HCT116 (cell line): ENCODE data around the gene HOXC6. TPM values are rescaled to one million over a fixed set of nuclear protein-coding genes. Genes with fewer than 3 reads are reported as not detected.

Experiments used
- ATAC-seq: fragments of 200-7000 bp; cut with Tn5 transposase; 2 replicates; pipeline ENCODE4 v1.9.1; 2020; ENCODE audit warnings: mild to moderate bottlenecking, moderate library complexity
- BruUV-seq: library from RNA; stranded (reverse); fragments of 400-500 nt; replicated peaks from 2 replicates; lab custom pipeline; 2021; lab: Mats Ljungman, UMichigan
- CTCF ChIA-PET: fragments of 300-600 bp; sonication (Branson Sonifier 250); formaldehyde crosslinking; loops from one replicate; lab custom pipeline; 2021; ENCODE audit warnings: antibody characterized with exemption; lab: Charles Lee
- POLR2A ChIA-PET: fragments of 300-600, 350-600 bp; sonication (Branson Sonifier 250); formaldehyde crosslinking; loops from one replicate; lab custom pipeline; 2021; ENCODE audit warnings: antibody characterized with exemption; lab: Charles Lee
- RAD21 ChIA-PET, 2 experiments: fragments of 300-600 bp; sonication (Branson Sonifier 250); formaldehyde crosslinking; loops; one replicate each; lab custom pipeline; 2023; ENCODE audit warnings: low total read pairs in 2 of 2; ENCODE audit not compliant: uncharacterized antibody in 2 of 2, unreplicated experiment in 2 of 2, low non-redundant PET in 1 of 2; lab: Charles Lee
- DNase-seq: peaks from one replicate; pipeline ENCODE4 v3.0.0-alpha.2; 2010; ENCODE audit warnings: low read depth, low spot score
- H2AFZ ChIP-seq: fragments of 200-600 bp; shearing (Covaris generic), sonication (generic); 2 replicates; pipeline ENCODE4 v1.6.1; 2017; ENCODE audit warnings: low read depth, mixed run types, mixed read lengths, antibody characterized with exemption, low read length; ENCODE audit not compliant: poor library complexity, severe bottlenecking
- H3K27ac ChIP-seq: 2 replicates; pipeline ENCODE4 v1.5.1; 2012; ENCODE audit warnings: low read depth, low read length
- H3K27me3 ChIP-seq: fragments of 200-600 bp; sonication (generic); 2 replicates; pipeline ENCODE4 v1.6.1; 2016; ENCODE audit warnings: mixed run types, low read length, mixed read lengths; ENCODE audit not compliant: insufficient read depth
- H3K36me3 ChIP-seq, 2 experiments: fragments of 200-500 bp in 1 of 2; fragments of 200-600 bp in 1 of 2; sonication (Bioruptor generic) in 1 of 2; sonication (generic) in 1 of 2; 2 replicates each; pipeline versions ENCODE4 v1.5.1 to v1.6.1; 2014 to 2016; ENCODE audit warnings: low read length in 2 of 2, inconsistent platforms in 1 of 2, mixed read lengths in 1 of 2, mixed run types in 1 of 2; ENCODE audit not compliant: insufficient read depth in 2 of 2, control insufficient read depth in 1 of 2
- H3K4me1 ChIP-seq, 2 experiments: fragments of 200-600 bp in 1 of 2; sonication (generic) in 1 of 2; 2 replicates each; pipeline versions ENCODE4 v1.5.1 to v1.6.1; 2012 to 2017; ENCODE audit warnings: low read length in 2 of 2, inconsistent platforms in 1 of 2, mild to moderate bottlenecking in 1 of 2, mixed read lengths in 1 of 2, mixed run types in 1 of 2, moderate library complexity in 1 of 2; ENCODE audit not compliant: insufficient read depth in 2 of 2, control insufficient read depth in 1 of 2
- H3K4me2 ChIP-seq: fragments of 200-600 bp; sonication (generic); 2 replicates; pipeline ENCODE4 v1.6.1; 2017; ENCODE audit warnings: mixed run types, low read length, mixed read lengths
- H3K4me3 ChIP-seq, 2 experiments: fragments of 200-600 bp in 1 of 2; sonication (generic) in 1 of 2; replicated peaks in 1 of 2; 2 replicates each; pipeline ENCODE4 v1.5.1; 2011 to 2016; ENCODE audit warnings: low read length in 2 of 2, control low read depth in 1 of 2, low read depth in 1 of 2, mild to moderate bottlenecking in 1 of 2, mixed read lengths in 1 of 2, mixed run types in 1 of 2
- H3K79me2 ChIP-seq: fragments of 200-600 bp; sonication (generic); 2 replicates; pipeline ENCODE4 v1.6.1; 2017; ENCODE audit warnings: mild to moderate bottlenecking, mixed run types, low read length, moderate library complexity, mixed read lengths; ENCODE audit not compliant: insufficient read depth
- H3K9ac ChIP-seq: fragments of 200-600 bp; sonication (generic); 2 replicates; pipeline ENCODE4 v1.6.1; 2016; ENCODE audit warnings: low read length, mixed read lengths
- H3K9me2 ChIP-seq: fragments of 200-600 bp; sonication (generic), shearing (Covaris generic); 2 replicates; pipeline ENCODE4 v1.6.1; 2017; ENCODE audit warnings: mixed run types, mild to moderate bottlenecking, moderate library complexity; ENCODE audit not compliant: insufficient read depth
- H3K9me3 ChIP-seq, 2 experiments: fragments of 200-500 bp in 1 of 2; fragments of 200-600 bp in 1 of 2; sonication (Bioruptor generic) in 1 of 2; sonication (generic) in 1 of 2; 2 replicates each; pipeline ENCODE4 v1.6.1; 2014 to 2017; ENCODE audit warnings: low read length in 2 of 2, mixed read lengths in 2 of 2, inconsistent platforms in 1 of 2, low read depth in 1 of 2, mild to moderate bottlenecking in 1 of 2, mixed run types in 1 of 2, moderate library complexity in 1 of 2; ENCODE audit not compliant: control insufficient read depth in 1 of 2, insufficient read depth in 1 of 2
- H4K20me1 ChIP-seq: fragments of 200-600 bp; sonication (generic), shearing (Covaris generic); 2 replicates; pipeline ENCODE4 v1.6.1; 2017; ENCODE audit warnings: mixed run types, mild to moderate bottlenecking, moderate library complexity; ENCODE audit not compliant: insufficient read depth
- CBX3 ChIP-seq: IDR thresholded peaks from 2 replicates; pipeline ENCODE4 v1.6.1; 2012; ENCODE audit warnings: low read depth
- CEBPB ChIP-seq: IDR thresholded peaks from 2 replicates; pipeline ENCODE4 v1.6.1; 2012; ENCODE audit warnings: low read depth
- EGR1 ChIP-seq: IDR thresholded peaks from 2 replicates; pipeline ENCODE4 v1.6.1; 2012; ENCODE audit warnings: low read depth
- JUND ChIP-seq: IDR thresholded peaks from 2 replicates; pipeline ENCODE4 v1.6.1; 2012
- POLR2AphosphoS5 ChIP-seq: IDR thresholded peaks from 2 replicates; pipeline ENCODE4 v1.6.1; 2011; ENCODE audit warnings: mild to moderate bottlenecking, low read depth, low read length, moderate library complexity
- SIN3A ChIP-seq: IDR thresholded peaks from 2 replicates; pipeline ENCODE4 v1.6.1; 2012; ENCODE audit warnings: low read depth
- SRF ChIP-seq: IDR thresholded peaks from 2 replicates; pipeline ENCODE4 v1.6.1; 2012; ENCODE audit warnings: low read depth
- ZBTB33 ChIP-seq: IDR thresholded peaks from 2 replicates; pipeline ENCODE4 v1.6.1; 2011; ENCODE audit warnings: mild to moderate bottlenecking, low read length, moderate library complexity; ENCODE audit not compliant: insufficient replicate concordance; ENCODE audit errors: extremely low read depth
- ZFX ChIP-seq: fragments of 450-650 bp; IDR thresholded peaks from 2 replicates; pipeline ENCODE4 v1.6.1; 2017
- ZNF274 ChIP-seq: fragments of 200-500 bp; sonication (Bioruptor generic); IDR thresholded peaks from 2 replicates; pipeline ENCODE4 v1.6.1; 2014; ENCODE audit warnings: mild to moderate bottlenecking, low read depth, low read length, inconsistent platforms
- intact Hi-C: fragments of 100-400 bp; cut with micrococcal nuclease; formaldehyde crosslinking; loops from 2 replicates; pipeline ENCODE4 v1.10.0; 2022
- total RNA-seq: library from RNA; stranded (reverse); gene quantifications from one replicate; pipeline ENCODE4 v1.2.1, GENCODE V29; 2021; ENCODE audit not compliant: unreplicated experiment

Gene HOXC6
- total RNA-seq, 1 experiment from 2014 or later = 3.1 TPM

GRCh38 chr12:53994009-53994263, 34.3 kb upstream of the HOXC6 start:
- H3K9me3 ChIP-seq = no peaks in the 10 kb centered on the region
- POLR2A ChIA-PET = no interaction called here
- CTCF ChIA-PET = interaction anchor here (1.3 to 2.1 kb wide), 3 partner anchors 9 to 214 kb away, joined by 3 to 15 read pairs (median 3); partner anchors contain the start of gene HOXC10
- H3K9me2 ChIP-seq = no peaks in the 10 kb centered on the region
- peak overlapping the region; percentile 94 for H3K4me2 ChIP-seq
- H3K79me2 ChIP-seq = peaks cover 35% of the 10 kb centered on the region
- no peaks in the 10 kb centered on the region for H4K20me1 ChIP-seq
- peak overlapping the region; percentile 81; the same call in 1 of the 2 replicates for H3K27ac ChIP-seq
- BruUV-seq = no TSS peak
- no peak overlapping the region for H2AFZ ChIP-seq
- TF ChIP-seq JUND = no peak
- no peak for TF ChIP-seq SIN3A
- no peak for TF ChIP-seq EGR1
- no peak for TF ChIP-seq CEBPB
- TF ChIP-seq, all 23 proteins: peak for 0
- no peaks in the 10 kb centered on the region for H3K36me3 ChIP-seq
- RAD21 ChIA-PET = interaction anchor here in 1 of 2 experiments (0.6 kb wide), 1 partner anchor 83 kb away, joined by 3 read pairs; no protein-coding TSS in a partner anchor
- DNase-seq (no peak), ATAC-seq (no peak)
- peaks cover 20 to 39% of the 10 kb centered on the region in 2 experiments for H3K4me1 ChIP-seq
- peak overlapping the region; percentile 97 for H3K9ac ChIP-seq
- H3K27me3 ChIP-seq = no peaks in the 10 kb centered on the region
- H3K4me3 ChIP-seq = peak overlapping the region; percentile 78 to 85; a peak in 3 of 4 replicates
- intact Hi-C loops = no loop called here

GRCh38 chr12:53994264-53995001, 33.8 kb upstream of the HOXC6 start:
- intact Hi-C loops = no loop called here
- ChIA-PET CTCF (interaction anchor here (0.9 to 2.1 kb wide), 3 partner anchors 9 to 197 kb away, joined by 3 to 15 read pairs (median 3); partner anchors contain the start of genes HOXC10 and HOXC5), POLR2A (interaction anchor here (0.6 to 1.1 kb wide), 3 partner anchors 8 to 107 kb away, joined by 3 to 8 read pairs (median 3); no protein-coding TSS in a partner anchor), RAD21 (interaction anchor here (0.6 kb wide), 2 partner anchors 9 to 33 kb away, joined by 3 read pairs; no protein-coding TSS in a partner anchor)
- Histone ChIP-seq H2AFZ (peak overlapping the region; percentile 88), H3K4me3 (peak overlapping the region; percentile 78 to 85), H3K9me2 (no peaks in the 10 kb centered on the region), H3K36me3 (no peaks in the 10 kb centered on the region), H3K4me2 (peak overlapping the region; percentile 94), H3K79me2 (peaks cover 36% of the 10 kb centered on the region), H3K9me3 (no peaks in the 10 kb centered on the region), H3K9ac (peak overlapping the region; percentile 97), H4K20me1 (no peaks in the 10 kb centered on the region), H3K27me3 (no peaks in the 10 kb centered on the region), H3K27ac (peak overlapping the region; percentile 81), H3K4me1 (peaks cover 20 to 37% of the 10 kb centered on the region in 2 experiments)
- ATAC-seq (peak; percentile 45), DNase-seq (no peak)
- no peak for TF ChIP-seq ZBTB33
- TF ChIP-seq ZFX = peak; percentile 48; the same call in 1 of the 2 replicates
- peak; percentile 65 for TF ChIP-seq POLR2AphosphoS5
- no peak for TF ChIP-seq SRF
- no peak for TF ChIP-seq EGR1
- no peak for TF ChIP-seq CBX3
- no peak for TF ChIP-seq ZNF274
- no TSS peak for BruUV-seq
